Endothelial cell of umbilical vein (primary cell): ENCODE measurements around the gene ARHGEF16.

ENCODE experiments used
- EZH2 ChIP-seq: IDR thresholded peaks from 2 replicates; pipeline ENCODE4 v1.6.1; 2012; ENCODE audit warnings: borderline replicate concordance, low read depth, mild to moderate bottlenecking, moderate library complexity, low read length, inconsistent platforms; ENCODE audit not compliant: severe bottlenecking
- POLR2AphosphoS5 ChIP-seq: IDR thresholded peaks from 2 replicates; pipeline ENCODE4 v1.6.1; 2012; ENCODE audit warnings: low read depth, mild to moderate bottlenecking, control low read depth, low read length, moderate library complexity; ENCODE audit not compliant: insufficient read depth

- TF ChIP-seq POLR2AphosphoS5 (no peak), EZH2 (no peak)
Observed at GRCh38 chr1:3497521-3497920, 43.1 kb downstream of the ARHGEF16 start.
